Small intestine (tissue), 7 donors: ENCODE results near the gene AREG. TPM values are rescaled to one million over a fixed set of nuclear protein-coding genes. Genes with fewer than 3 reads are reported as not detected.
A peak's percentile ranks its signal among the peaks of the same experiment; 100 is the strongest.

Source experiments
- DNase-seq, 2 donors: peaks; one replicate each; pipeline versions ENCODE4 v3.0.0 to v3.0.0-alpha.2; 2013
- FAIRE-seq: peaks from 2 replicates; lab custom pipeline; 2012; peaks lifted over from hg19 to GRCh38; lab: Jason Lieb, UNC
- H3K27ac ChIP-seq, 3 donors: one replicate each; pipeline ENCODE4 v1.5.1; 2013; ENCODE audit warnings: low read length in 2 of 3, mild to moderate bottlenecking in 2 of 3, control low read depth in 1 of 3, inconsistent platforms in 1 of 3, low read depth in 1 of 3, moderate library complexity in 1 of 3
- H3K27me3 ChIP-seq, 3 donors: one replicate each; pipeline ENCODE4 v1.6.1; 2013; ENCODE audit warnings: low read length in 3 of 3, inconsistent platforms in 1 of 3; ENCODE audit not compliant: control insufficient read depth in 3 of 3, insufficient read depth in 3 of 3
- H3K36me3 ChIP-seq, 3 donors: one replicate each; pipeline ENCODE4 v1.6.1; 2013; ENCODE audit warnings: low read length in 3 of 3, inconsistent platforms in 1 of 3, low read depth in 1 of 3, mild to moderate bottlenecking in 1 of 3, moderate library complexity in 1 of 3; ENCODE audit not compliant: control insufficient read depth in 3 of 3, insufficient read depth in 2 of 3
- H3K4me1 ChIP-seq, 3 donors: one replicate each; pipeline ENCODE4 v1.6.1; 2013; ENCODE audit warnings: low read length in 2 of 3, inconsistent platforms in 1 of 3, low read depth in 1 of 3, mild to moderate bottlenecking in 1 of 3, moderate library complexity in 1 of 3; ENCODE audit not compliant: control insufficient read depth in 3 of 3, insufficient read depth in 2 of 3
- H3K4me3 ChIP-seq, 3 donors: one replicate each; pipeline ENCODE4 v1.5.1; 2013; ENCODE audit warnings: low read length in 3 of 3, control low read depth in 1 of 3, inconsistent platforms in 1 of 3, low read depth in 1 of 3, mild to moderate bottlenecking in 1 of 3, moderate library complexity in 1 of 3
- H3K9me3 ChIP-seq, 2 donors: one replicate each; pipeline ENCODE4 v1.6.1; 2013; ENCODE audit warnings: low read depth in 1 of 2, low read length in 1 of 2; ENCODE audit not compliant: control insufficient read depth in 2 of 2, insufficient read depth in 1 of 2
- WGBS, 3 donors: extraction: QIAGEN DNeasy Blood & Tissue Kit; methylation state at CpG; one replicate each; pipeline ENCODE4 v1.1.7; 2013; 5-methylcytosine and 5-hydroxymethylcytosine counted together
- polyA plus RNA-seq, 4 donors: library from polyadenylated mRNA; stranded (reverse) in 3 of 4; unstranded in 1 of 4; fragments of 200-250 nt in 3 of 4; fragments of 120-200 nt in 1 of 4; gene quantifications; one replicate each; pipeline versions ENCODE4 v1.2.1 to v1.2.3, GENCODE V29; 2013
- donor health status: healthy with polysubstance abuse.
- donor health status: control.
- donor health status: control.
- donor health status: Bipolar disorder and iron deficiency.
- donor health status: healthy.

The AREG gene
- polyA plus RNA-seq, 4 donors = 1.3 to 13.2 (median 3.8) TPM

DNA sequence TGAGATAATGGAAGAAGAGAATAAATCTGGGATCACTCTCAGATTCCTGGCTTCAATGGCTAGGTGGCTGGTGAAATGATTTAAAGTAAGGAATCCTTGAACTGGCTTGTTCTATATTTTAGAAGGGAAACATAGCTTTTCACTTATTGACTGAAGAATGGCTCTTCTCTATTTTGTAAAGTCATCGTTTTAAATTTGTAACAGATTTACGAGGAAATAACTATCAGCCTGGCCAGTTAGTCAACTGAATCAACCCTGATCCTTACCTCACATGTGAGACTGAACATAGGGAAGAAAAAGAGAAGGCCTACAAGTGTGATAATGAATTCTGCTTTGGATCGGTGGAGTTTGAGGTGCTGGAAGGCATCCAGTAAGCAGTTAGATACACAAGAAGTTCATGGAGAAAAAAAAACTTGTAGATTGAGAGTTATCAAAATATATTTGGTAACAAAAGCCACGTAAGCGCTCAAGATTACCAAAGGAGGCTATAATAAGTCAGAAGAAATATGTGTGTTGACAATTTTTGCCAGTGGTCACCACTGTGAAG lies 12.0 kb downstream of the AREG start:
- WGBS, 3 donors = 88 to 93% (median 91%) methylated on average over 5 of the region's 5 CpGs
- no peak for FAIRE-seq

GRCh38 chr4:74460833-74461232 lies 15.9 kb downstream of the AREG start:
- Histone ChIP-seq H3K4me1 (no peaks in the 10 kb centered on the region), H3K27ac (no peak overlapping the region), H3K27me3 (no peaks in the 10 kb centered on the region), H3K4me3 (no peak overlapping the region), H3K36me3 (no peaks in the 10 kb centered on the region), H3K9me3 (no peaks in the 10 kb centered on the region)
- DNase-seq (no peak), FAIRE-seq (peak; percentile 47)

More for the DNA sequence above, 12.0 kb downstream of the AREG start:
- Histone ChIP-seq H3K9me3 (no peaks in the 10 kb centered on the region), H3K27me3 (no peaks in the 10 kb centered on the region), H3K4me1 (no peaks in the 10 kb centered on the region), H3K27ac (no peak overlapping the region), H3K36me3 (no peaks in the 10 kb centered on the region), H3K4me3 (no peak overlapping the region)
- DNase-seq = no peak

DNA sequence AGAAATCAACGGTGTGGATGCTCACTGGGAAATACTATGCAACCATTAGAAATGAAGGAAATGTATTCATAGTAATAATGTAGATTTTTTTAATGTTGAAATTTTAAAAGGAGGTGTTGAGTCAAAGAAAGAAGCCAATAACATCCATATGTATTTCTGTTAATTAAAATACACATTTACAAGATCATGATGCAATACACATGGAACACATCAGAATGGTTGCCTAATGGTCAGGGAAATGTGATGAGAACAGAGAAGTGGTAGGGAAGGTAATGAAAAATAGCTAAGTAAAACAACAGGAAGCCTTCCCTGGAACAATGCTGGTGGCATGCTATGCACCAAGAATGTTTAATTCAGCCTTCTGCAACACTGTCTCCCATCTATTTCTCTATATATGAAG lies 18.2 kb downstream of the AREG start:
- Histone ChIP-seq H3K27me3 (no peaks in the 10 kb centered on the region), H3K36me3 (no peaks in the 10 kb centered on the region), H3K9me3 (no peaks in the 10 kb centered on the region), H3K27ac (no peak overlapping the region), H3K4me1 (no peaks in the 10 kb centered on the region), H3K4me3 (no peak overlapping the region)
- FAIRE-seq (no peak), DNase-seq (no peak)
- 84 to 97% (median 86%) methylated on average over 1 of the region's 1 CpG for WGBS, 3 donors

GRCh38 chr4:74464291-74464690 lies 19.4 kb downstream of the AREG start:
- no peak for DNase-seq
- Histone ChIP-seq H3K27me3 (no peaks in the 10 kb centered on the region), H3K4me1 (no peaks in the 10 kb centered on the region), H3K36me3 (no peaks in the 10 kb centered on the region), H3K4me3 (no peak overlapping the region), H3K9me3 (no peaks in the 10 kb centered on the region), H3K27ac (no peak overlapping the region)
- no peak for FAIRE-seq

DNA sequence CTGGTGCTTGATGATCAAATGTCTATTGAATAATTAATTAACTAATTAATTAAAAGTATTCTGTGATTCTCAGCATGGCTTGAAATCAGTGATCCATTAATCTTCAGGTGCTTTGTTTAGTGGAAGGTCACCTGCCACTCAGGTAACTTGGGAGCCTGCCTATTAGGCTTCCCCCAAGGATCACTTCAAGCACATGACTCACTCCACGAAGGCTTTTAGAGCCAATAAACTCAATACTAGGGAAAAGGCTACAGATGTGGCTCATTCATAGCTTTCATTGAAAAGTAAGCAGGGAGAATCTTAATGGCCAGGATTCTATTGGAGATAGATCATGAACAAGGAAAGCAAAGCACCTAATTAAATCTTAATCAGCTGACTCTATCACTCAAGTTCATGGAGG lies 21.3 kb downstream of the AREG start:
- H3K4me1 ChIP-seq = no peaks in the 10 kb centered on the region
- FAIRE-seq (no peak), DNase-seq (no peak)
- H3K4me3 ChIP-seq = no peak overlapping the region
- no peaks in the 10 kb centered on the region for H3K36me3 ChIP-seq
- WGBS, 3 donors = 35 to 46% (median 39%) methylated on average over 1 of the region's 1 CpG
- no peak overlapping the region for H3K27ac ChIP-seq
- no peaks in the 10 kb centered on the region for H3K9me3 ChIP-seq
- H3K27me3 ChIP-seq = no peaks in the 10 kb centered on the region

GRCh38 chr4:74471264-74471663 lies 26.3 kb downstream of the AREG start:
- H3K27me3 ChIP-seq = no peaks in the 10 kb centered on the region
- H3K9me3 ChIP-seq = no peaks in the 10 kb centered on the region
- peaks cover 0 to 4% (median 0%) of the 10 kb centered on the region in 3 donors for H3K4me1 ChIP-seq
- no peak for FAIRE-seq
- no peaks in the 10 kb centered on the region for H3K36me3 ChIP-seq
- 84 to 91% (median 89%) methylated on average over 1 of the region's 1 CpG for WGBS, 3 donors
- DNase-seq = no peak
- H3K4me3 ChIP-seq = no peak overlapping the region
- H3K27ac ChIP-seq = no peak overlapping the region

GRCh38 chr4:74473155-74473811 lies 28.3 kb downstream of the AREG start:
- no peaks in the 10 kb centered on the region for H3K36me3 ChIP-seq
- no peak for DNase-seq
- peaks cover 0 to 4% (median 0%) of the 10 kb centered on the region in 3 donors for H3K4me1 ChIP-seq
- WGBS, 3 donors = 66 to 84% (median 76%) methylated on average over 5 of the region's 5 CpGs
- H3K27ac ChIP-seq = no peak overlapping the region
- no peaks in the 10 kb centered on the region for H3K9me3 ChIP-seq
- no peak for FAIRE-seq
- H3K27me3 ChIP-seq = no peaks in the 10 kb centered on the region
- H3K4me3 ChIP-seq = no peak overlapping the region

DNA sequence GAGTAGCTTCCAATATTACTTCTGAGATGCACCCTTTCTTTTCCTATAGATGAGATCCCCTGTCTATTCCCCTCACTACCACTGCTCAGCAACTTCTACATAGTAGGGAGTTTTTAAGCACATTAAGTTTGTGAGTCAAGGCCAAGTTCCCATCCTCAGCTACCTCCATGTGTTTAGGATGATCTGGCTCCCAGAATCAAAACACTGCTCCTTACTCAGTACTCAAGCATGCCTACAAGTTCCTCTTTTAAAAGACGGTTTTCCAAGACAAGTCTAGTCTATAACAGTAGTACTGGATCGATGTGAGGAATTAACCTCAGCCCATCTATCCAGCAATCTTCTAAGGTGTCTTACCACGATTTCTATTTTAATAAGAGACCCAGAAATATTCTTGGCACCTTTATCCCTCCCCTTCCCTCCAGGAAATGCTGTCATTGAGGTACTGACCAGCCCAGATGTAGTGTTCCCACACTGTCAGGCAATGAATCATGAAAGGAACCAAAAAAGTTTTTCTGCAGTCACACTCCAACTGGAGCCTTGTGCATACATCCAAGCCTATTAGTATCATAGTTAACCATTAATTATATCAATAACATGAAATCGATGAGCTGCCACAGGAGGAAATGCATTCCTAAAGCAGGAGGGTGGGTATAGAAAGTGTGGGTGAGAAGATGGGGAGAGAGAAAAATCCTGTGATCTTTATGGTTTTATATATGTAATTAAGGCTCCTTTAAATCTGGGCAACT lies 29.6 kb downstream of the AREG start:
- H3K4me3 ChIP-seq = no peak overlapping the region
- WGBS, 3 donors = 12 to 53% (median 29%) methylated on average over 4 of the region's 4 CpGs
- peaks cover 0 to 7% (median 0%) of the 10 kb centered on the region in 3 donors for H3K4me1 ChIP-seq
- H3K9me3 ChIP-seq = no peaks in the 10 kb centered on the region
- H3K36me3 ChIP-seq = no peaks in the 10 kb centered on the region
- no peaks in the 10 kb centered on the region for H3K27me3 ChIP-seq
- DNase-seq (peak; percentile 12 to 74), FAIRE-seq (no peak)
- H3K27ac ChIP-seq = no peak overlapping the region
